Osteoblast (primary cell): ENCODE data around the gene PRR19. TPM values are rescaled to one million over a fixed set of nuclear protein-coding genes. Genes with fewer than 3 reads are reported as not detected.

Experiments used
- DNase-seq: peaks from one replicate; pipeline ENCODE4 v3.0.0; 2011; ENCODE audit warnings: low spot score, mixed read lengths; ENCODE audit not compliant: insufficient read length; ENCODE audit errors: missing footprints
- H2AFZ ChIP-seq: 2 replicates; pipeline ENCODE4 v1.6.0; 2011; ENCODE audit warnings: mild to moderate bottlenecking, low read length
- H3K27ac ChIP-seq: 2 replicates; pipeline ENCODE4 v1.5.1; 2011; ENCODE audit warnings: mild to moderate bottlenecking, low read depth, low read length, moderate library complexity
- H3K27me3 ChIP-seq: 2 replicates; pipeline ENCODE4 v1.6.0; 2012; ENCODE audit warnings: mild to moderate bottlenecking, control low read depth, inconsistent platforms, low read length, moderate library complexity; ENCODE audit not compliant: insufficient read depth
- H3K36me3 ChIP-seq: 2 replicates; pipeline ENCODE4 v1.5.1; 2011; ENCODE audit warnings: mild to moderate bottlenecking, low read length, control low read depth, moderate library complexity; ENCODE audit not compliant: insufficient read depth
- H3K4me1 ChIP-seq: 2 replicates; pipeline ENCODE4 v1.5.1; 2011; ENCODE audit warnings: mild to moderate bottlenecking, low read length, control low read depth, moderate library complexity; ENCODE audit not compliant: insufficient read depth
- H3K4me2 ChIP-seq: 2 replicates; pipeline ENCODE4 v1.6.0; 2011; ENCODE audit warnings: mild to moderate bottlenecking, low read length; ENCODE audit not compliant: insufficient read depth
- H3K4me3 ChIP-seq: fragments of 200-600 bp; sonication (generic); 3 replicates; pipeline ENCODE4 v1.5.1; 2012; ENCODE audit warnings: mild to moderate bottlenecking, low read length, inconsistent platforms; ENCODE audit not compliant: insufficient read depth
- H3K79me2 ChIP-seq: 2 replicates; pipeline ENCODE4 v1.6.0; 2012; ENCODE audit warnings: mild to moderate bottlenecking, low read length, control low read depth, inconsistent platforms; ENCODE audit not compliant: insufficient read depth
- H3K9me3 ChIP-seq: 2 replicates; pipeline ENCODE4 v1.5.1; 2011; ENCODE audit warnings: low read depth, low read length, control low read depth
- H4K20me1 ChIP-seq: 2 replicates; pipeline ENCODE4 v1.6.0; 2012; ENCODE audit warnings: mild to moderate bottlenecking, low read length, control low read depth; ENCODE audit not compliant: insufficient read depth
- CTCF ChIP-seq: IDR thresholded peaks from 2 replicates; pipeline ENCODE4 v1.5.1; 2011; ENCODE audit warnings: mild to moderate bottlenecking, low read depth, low read length, moderate library complexity; ENCODE audit errors: extremely low read depth
- total RNA-seq: library from RNA; depleted of rRNA; stranded (reverse); fragments of >200 nt; gene quantifications from 2 replicates; pipeline ENCODE4 v1.2.3, GENCODE V29; 2012

PRR19 gene
- total RNA-seq, 1 donor = 0.36 TPM

GRCh38 chr19:42323852-42324654, 22.1 kb downstream of the PRR19 start:
- Histone ChIP-seq H2AFZ (no peak overlapping the region), H3K4me1 (peaks cover 13% of the 10 kb centered on the region), H3K27ac (no peak overlapping the region), H3K9me3 (no peaks in the 10 kb centered on the region), H3K27me3 (peaks cover 33% of the 10 kb centered on the region), H3K36me3 (no peaks in the 10 kb centered on the region), H3K4me3 (no peak overlapping the region), H4K20me1 (peaks cover 2% of the 10 kb centered on the region), H3K4me2 (no peak overlapping the region), H3K79me2 (peaks cover 31% of the 10 kb centered on the region)
- no peak for TF ChIP-seq CTCF
- peak; percentile 80 for DNase-seq

GRCh38 chr19:42324655-42325307, 22.8 kb downstream of the PRR19 start:
- no peak overlapping the region for H3K27ac ChIP-seq
- peak overlapping the region; percentile 96 for H3K4me3 ChIP-seq
- H3K4me2 ChIP-seq = peak overlapping the region; percentile 98
- peaks cover 34% of the 10 kb centered on the region for H3K79me2 ChIP-seq
- DNase-seq = peak; percentile 78
- peaks cover 13% of the 10 kb centered on the region for H3K4me1 ChIP-seq
- peaks cover 4% of the 10 kb centered on the region for H4K20me1 ChIP-seq
- no peaks in the 10 kb centered on the region for H3K9me3 ChIP-seq
- peaks cover 33% of the 10 kb centered on the region for H3K27me3 ChIP-seq
- no peaks in the 10 kb centered on the region for H3K36me3 ChIP-seq
- no peak for TF ChIP-seq CTCF
- H2AFZ ChIP-seq = peak overlapping the region; percentile 80

DNA sequence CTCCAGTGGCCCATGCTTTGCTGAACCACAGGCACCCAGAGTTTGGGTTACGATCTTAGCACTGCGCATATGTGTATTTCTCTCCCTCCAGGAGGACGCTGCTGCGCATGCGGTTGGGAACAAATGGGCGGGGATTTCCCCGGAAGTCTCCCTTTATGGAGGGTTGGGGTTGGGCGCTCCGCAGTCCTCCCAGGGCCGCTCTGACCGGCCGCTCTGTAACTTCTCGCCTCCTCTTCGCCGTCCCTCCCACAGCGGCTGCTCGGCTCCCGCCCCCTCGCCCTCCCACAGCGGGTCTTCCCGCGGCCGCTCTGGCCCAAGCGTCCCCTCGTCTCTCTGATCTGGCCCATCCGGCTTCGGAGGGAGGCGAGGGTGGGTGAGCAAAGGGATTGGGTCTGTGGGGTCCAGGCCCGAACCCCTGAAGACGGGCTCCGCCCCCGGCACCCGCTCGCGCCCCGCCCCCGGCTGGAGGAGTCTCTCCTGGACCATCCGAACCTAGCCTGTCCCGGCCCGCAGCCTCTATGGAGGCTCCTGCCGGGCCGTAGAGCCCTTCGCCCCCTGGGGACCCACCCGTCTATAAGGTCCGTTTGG, 23.5 kb downstream of the PRR19 start, which contains the start of gene MEGF8:
MEGF8 (plus strand) TSS at position 328 of the 588 bp plus-strand sequence. CDS start 609 bp downstream, outside the sequence.
- Histone ChIP-seq H2AFZ (peak within 1 kb of the TSS; percentile 93), H3K4me3 (peak within 1 kb of the TSS; percentile 96), H3K27me3 (peaks cover 33% of the 10 kb centered on the region), H3K9me3 (no peaks in the 10 kb centered on the region), H3K36me3 (no peaks in the 10 kb centered on the region), H3K79me2 (peaks cover 34% of the 10 kb centered on the region), H3K4me2 (peak within 1 kb of the TSS; percentile 98), H3K27ac (peak within 1 kb of the TSS; percentile 72), H4K20me1 (peaks cover 8% of the 10 kb centered on the region), H3K4me1 (peaks cover 13% of the 10 kb centered on the region)
- DNase-seq = peak; percentile 100
- TF ChIP-seq CTCF = peak; percentile 99
